Activated CD8-positive, alpha-beta memory T cell treated with anti-CD3 and anti-CD28 coated beads for 1 hour (primary cell): ENCODE results near the gene APBB2.
"Not testable (repeated sequence)": the region's sequence is repeated elsewhere in the genome, so short reads cannot be mapped to it uniquely, and the experiment has no call there.

ENCODE experiments used
- DNase-seq, 2 donors: peaks; one replicate each; pipeline ENCODE4 v3.0.0-alpha.2; 2020; ENCODE audit warnings: low read depth in 1 of 2; ENCODE audit errors: extremely low read depth in 1 of 2

The APBB2 gene

GRCh38 chr4:40952672-40953071, 261.7 kb downstream of the APBB2 start:
- DNase-seq, result no peak

GRCh38 chr4:40952217-40952616, 262.1 kb downstream of the APBB2 start:
- DNase-seq, result no peak

GRCh38 chr4:40951026-40951425, 263.3 kb downstream of the APBB2 start:
- no peak for DNase-seq

- no peak for DNase-seq
Measured at GRCh38 chr4:40949358-40950100, 264.8 kb downstream of the APBB2 start.

GRCh38 chr4:40948014-40948413, 266.3 kb downstream of the APBB2 start:
- no peak for DNase-seq

GRCh38 chr4:40946652-40947051, 267.7 kb downstream of the APBB2 start:
- DNase-seq, result no peak

GRCh38 chr4:40940756-40941155, 273.6 kb downstream of the APBB2 start:
- no peak for DNase-seq

- no peak for DNase-seq
Measured at GRCh38 chr4:40940317-40940741, 274.0 kb downstream of the APBB2 start.

GRCh38 chr4:40939856-40940255, 274.5 kb downstream of the APBB2 start:
- no peak for DNase-seq

GRCh38 chr4:40938337-40938736, 276.0 kb downstream of the APBB2 start:
- no peak for DNase-seq

- no peak for DNase-seq
Measured at GRCh38 chr4:40937140-40937725, 277.1 kb downstream of the APBB2 start.

- DNase-seq, result no peak
Measured at GRCh38 chr4:40934676-40935075, 279.7 kb downstream of the APBB2 start.

- no peak for DNase-seq
Measured at GRCh38 chr4:40933272-40934053, 280.9 kb downstream of the APBB2 start.

GRCh38 chr4:40931841-40932240, 282.5 kb downstream of the APBB2 start:
- no peak for DNase-seq

- DNase-seq, result no peak
Measured at GRCh38 chr4:40931238-40931637, 283.1 kb downstream of the APBB2 start.

- DNase-seq, result no peak
Measured at GRCh38 chr4:40927074-40927473, 287.3 kb downstream of the APBB2 start.

- no peak for DNase-seq
Measured at GRCh38 chr4:40924793-40925117, 289.6 kb downstream of the APBB2 start.

GRCh38 chr4:40924096-40924792, 290.1 kb downstream of the APBB2 start:
- DNase-seq, result peak in 1 of 2 donors; percentile 48

GRCh38 chr4:40923316-40924095, 290.8 kb downstream of the APBB2 start:
- no peak for DNase-seq

GRCh38 chr4:40919976-40920375, 294.4 kb downstream of the APBB2 start:
- not testable (repeated sequence) for DNase-seq

- DNase-seq, result no peak
Measured at GRCh38 chr4:40918330-40918729, 296.0 kb downstream of the APBB2 start.
